ENCODE results near the gene C11orf52.

Gene C11orf52

GRCh38 chr11:111976119-111976766, 57.5 kb downstream of the C11orf52 start:
- DNase-seq (ENCODE audit: low spot score), result no peak
